Stomach smooth muscle (tissue), 2 donors: ENCODE data around the gene DAB2IP.
"Not testable (repeated sequence)": the region's sequence is repeated elsewhere in the genome, so short reads cannot be mapped to it uniquely, and the experiment has no call there.

Source experiments
- H3K27ac ChIP-seq: one replicate; pipeline ENCODE4 v1.7.0; 2013; ENCODE audit warnings: mild to moderate bottlenecking, low read length, inconsistent platforms
- H3K27me3 ChIP-seq, 2 donors: one replicate each; pipeline ENCODE4 v1.7.0; 2013; ENCODE audit warnings: low read length in 2 of 2; ENCODE audit not compliant: insufficient read depth in 2 of 2, control insufficient read depth in 1 of 2
- H3K36me3 ChIP-seq, 2 donors: one replicate each; pipeline ENCODE4 v1.7.0; 2013; ENCODE audit warnings: low read length in 2 of 2; ENCODE audit not compliant: control insufficient read depth in 2 of 2, insufficient read depth in 2 of 2
- H3K4me1 ChIP-seq: one replicate; pipeline ENCODE4 v1.7.0; 2013; ENCODE audit warnings: low read length; ENCODE audit not compliant: control insufficient read depth, insufficient read depth
- H3K4me3 ChIP-seq, 2 donors: one replicate each; pipeline ENCODE4 v1.7.0; 2013; ENCODE audit warnings: low read length in 2 of 2
- H3K9ac ChIP-seq, 2 donors: one replicate each; pipeline ENCODE4 v1.7.0; 2013; ENCODE audit warnings: low read length in 2 of 2, mild to moderate bottlenecking in 1 of 2
- H3K9me3 ChIP-seq, 2 donors: one replicate each; pipeline ENCODE4 v1.7.0; 2013; ENCODE audit warnings: low read length in 2 of 2; ENCODE audit not compliant: control insufficient read depth in 2 of 2
- donor health status: healthy.
- donor health status: Pancreatic carcinoma.

Gene DAB2IP

DNA sequence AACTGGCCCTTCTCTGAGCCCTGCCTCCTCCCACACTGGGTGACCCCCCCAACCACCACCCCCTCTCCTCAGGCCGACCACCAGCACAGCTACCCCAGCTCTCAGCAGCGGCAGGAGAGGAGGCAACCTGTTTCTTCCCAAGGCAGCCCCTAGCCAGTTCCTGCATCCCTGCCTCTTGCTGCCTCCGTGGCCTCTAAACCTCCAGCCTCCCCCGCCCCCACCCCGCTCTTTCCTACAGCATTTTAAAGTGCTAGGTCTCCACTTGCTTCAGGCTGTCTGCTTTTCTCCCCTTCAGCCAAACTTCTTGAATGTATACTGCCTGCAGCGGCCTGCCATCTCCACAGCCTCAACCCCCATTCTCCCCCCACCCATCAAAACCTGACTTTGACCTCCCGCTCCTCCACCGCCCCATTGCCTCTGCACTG lies 135.6 kb downstream of the DAB2IP start:
- Histone ChIP-seq H3K9me3 (no peaks in the 10 kb centered on the region), H3K27me3 (no peaks in the 10 kb centered on the region), H3K9ac (no peak overlapping the region), H3K4me3 (no peak overlapping the region), H3K4me1 (no peaks in the 10 kb centered on the region), H3K36me3 (peaks cover 11 to 15% of the 10 kb centered on the region in 2 donors), H3K27ac (no peak overlapping the region)

DNA sequence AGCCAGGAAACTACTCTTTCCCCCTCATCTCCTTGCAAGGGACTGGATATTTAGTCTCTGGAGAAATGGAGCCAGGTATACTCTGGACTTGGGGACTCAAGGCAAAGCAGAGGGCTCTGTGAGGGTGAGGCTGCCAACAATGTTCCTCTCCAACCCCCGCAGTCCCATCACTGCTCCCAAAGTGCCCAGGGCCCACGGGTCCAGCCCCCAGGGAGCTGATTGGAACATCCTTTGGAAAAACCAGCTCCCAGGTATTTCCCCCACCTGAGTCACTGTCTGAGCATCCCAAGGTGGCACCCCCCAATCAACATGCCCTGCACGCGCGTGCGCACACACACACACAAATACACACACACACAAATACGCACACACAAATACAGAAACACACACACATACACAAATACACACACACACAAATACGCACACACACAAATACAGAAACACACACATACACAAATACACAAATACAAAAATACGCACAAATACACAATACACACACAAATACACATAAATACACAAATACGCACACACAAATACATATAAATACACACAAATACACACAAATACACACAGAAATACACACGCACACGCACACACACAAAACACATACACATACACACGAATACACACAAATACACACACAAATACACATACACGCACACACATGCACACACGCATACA lies 137.4 kb downstream of the DAB2IP start:
- H3K4me3 ChIP-seq, result no peak overlapping the region
- H3K9me3 ChIP-seq, result no peaks in the 10 kb centered on the region
- no peaks in the 10 kb centered on the region for H3K27me3 ChIP-seq
- no peak overlapping the region for H3K9ac ChIP-seq
- H3K27ac ChIP-seq, result no peak overlapping the region
- H3K4me1 ChIP-seq, result no peaks in the 10 kb centered on the region
- H3K36me3 ChIP-seq, result peaks cover 6 to 7% of the 10 kb centered on the region in 2 donors

DNA sequence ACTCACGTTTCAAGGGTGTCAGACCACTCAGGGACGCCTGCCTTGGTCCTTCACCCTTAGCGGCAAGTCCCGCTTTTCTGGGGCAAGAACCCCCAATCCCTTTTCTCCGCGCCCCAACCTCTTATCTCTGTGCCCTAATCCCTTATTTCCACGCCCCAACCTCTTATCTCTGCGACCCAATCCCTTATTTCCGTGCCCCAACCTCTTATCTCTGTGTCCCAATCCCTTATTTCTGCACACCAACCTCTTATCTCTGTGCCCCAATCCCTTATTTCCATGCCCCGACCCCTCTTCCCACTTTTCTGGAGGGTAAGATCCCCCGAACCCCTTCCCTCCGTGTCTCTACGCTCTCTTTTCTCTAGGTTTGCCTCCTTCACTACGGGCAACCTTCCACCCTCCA lies 139.4 kb downstream of the DAB2IP start:
- Histone ChIP-seq H3K9me3 (no peaks in the 10 kb centered on the region), H3K27me3 (no peaks in the 10 kb centered on the region), H3K4me3 (no peak overlapping the region), H3K4me1 (no peaks in the 10 kb centered on the region), H3K9ac (no peak overlapping the region), H3K27ac (no peak overlapping the region), H3K36me3 (peaks cover 0 to 1% of the 10 kb centered on the region in 2 donors)

DNA sequence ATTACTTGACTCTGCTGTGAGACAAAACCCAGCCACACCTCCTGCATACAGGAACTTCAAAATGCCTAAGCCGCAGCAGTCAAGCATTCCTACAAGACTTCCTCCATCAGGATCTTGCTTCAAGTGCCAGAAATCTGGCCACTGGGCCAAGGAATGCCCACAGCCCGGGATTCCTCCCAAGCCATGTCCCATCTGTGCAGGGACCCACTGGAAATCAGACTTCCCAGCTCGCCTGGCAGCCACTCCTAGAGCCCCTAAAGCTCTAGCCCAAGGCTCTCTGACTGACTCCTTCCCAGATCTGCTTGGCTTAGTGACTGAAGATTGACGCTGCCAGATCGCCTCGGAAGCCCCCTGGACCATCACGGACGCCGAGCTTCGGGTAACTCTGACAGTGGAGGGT lies 141.0 kb downstream of the DAB2IP start:
- H3K4me3 ChIP-seq, H3K27ac ChIP-seq, H3K9me3 ChIP-seq, H3K4me1 ChIP-seq, H3K9ac ChIP-seq, H3K36me3 ChIP-seq, H3K27me3 ChIP-seq: not testable (repeated sequence)

DNA sequence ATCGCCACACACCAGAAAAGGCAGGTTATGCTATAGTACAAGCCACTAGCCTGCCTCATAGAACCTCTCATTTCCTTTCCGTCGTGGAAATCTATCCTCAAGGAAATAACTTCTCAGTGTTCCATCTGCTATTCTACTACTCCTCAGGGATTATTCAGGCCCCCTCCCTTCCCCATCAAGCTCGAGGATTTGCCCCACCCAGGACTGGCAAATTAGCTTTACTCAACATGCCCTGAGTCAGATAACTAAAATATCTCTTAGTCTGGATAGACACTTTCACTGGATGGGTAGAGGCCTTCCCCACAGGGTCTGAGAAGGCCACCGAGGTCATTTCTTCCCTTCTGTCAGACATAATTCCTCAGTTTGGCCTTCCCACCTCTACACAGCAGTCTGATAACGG lies 142.9 kb downstream of the DAB2IP start:
- H3K9me3 ChIP-seq, H3K4me1 ChIP-seq, H3K9ac ChIP-seq, H3K4me3 ChIP-seq, H3K27ac ChIP-seq, H3K27me3 ChIP-seq, H3K36me3 ChIP-seq: not testable (repeated sequence)

DNA sequence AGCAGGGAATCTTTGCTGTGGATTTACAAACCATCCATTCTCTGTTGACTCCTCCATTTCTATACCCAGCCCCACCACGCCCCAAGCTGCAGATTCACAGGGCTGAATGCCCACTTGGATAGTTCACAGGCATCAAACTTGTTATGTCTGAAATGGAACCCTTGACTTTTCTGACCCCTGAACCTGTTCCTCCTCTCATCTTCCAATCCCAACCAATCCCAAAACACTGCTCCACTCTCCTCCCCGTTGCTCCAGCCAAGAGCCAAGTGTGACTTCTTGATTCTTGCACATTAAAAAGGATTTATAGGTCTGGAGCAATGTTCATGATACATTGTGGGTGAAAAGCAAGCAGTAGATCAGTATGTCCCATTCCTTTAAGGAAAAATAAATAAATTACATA lies 145.6 kb downstream of the DAB2IP start:
- Histone ChIP-seq H3K4me1 (no peaks in the 10 kb centered on the region), H3K36me3 (no peaks in the 10 kb centered on the region), H3K4me3 (no peak overlapping the region), H3K27ac (no peak overlapping the region), H3K9ac (no peak overlapping the region), H3K9me3 (no peaks in the 10 kb centered on the region), H3K27me3 (no peaks in the 10 kb centered on the region)

DNA sequence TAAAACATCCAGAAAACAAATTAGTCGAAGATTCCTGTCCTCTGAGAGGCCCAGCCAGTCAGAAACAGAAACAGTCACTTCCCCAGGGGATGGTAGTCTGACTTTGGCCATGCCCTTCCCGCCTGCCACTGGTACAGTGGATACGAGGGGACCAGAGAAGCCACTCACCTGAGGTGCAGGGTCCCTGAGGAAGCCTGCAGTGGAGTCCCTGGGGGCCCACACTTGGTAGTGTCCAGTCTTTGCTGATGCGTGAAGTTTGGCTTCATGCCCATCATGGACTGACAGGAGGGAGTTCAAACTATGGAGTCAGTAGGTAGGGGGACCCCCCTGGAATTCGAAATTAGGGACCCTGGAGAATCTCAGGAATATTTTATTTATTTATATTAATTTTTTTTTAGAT lies 147.5 kb downstream of the DAB2IP start:
- no peaks in the 10 kb centered on the region for H3K27me3 ChIP-seq
- no peak overlapping the region for H3K4me3 ChIP-seq
- no peaks in the 10 kb centered on the region for H3K4me1 ChIP-seq
- H3K27ac ChIP-seq, result no peak overlapping the region
- H3K9me3 ChIP-seq, result no peaks in the 10 kb centered on the region
- H3K9ac ChIP-seq, result no peak overlapping the region
- no peaks in the 10 kb centered on the region for H3K36me3 ChIP-seq

DNA sequence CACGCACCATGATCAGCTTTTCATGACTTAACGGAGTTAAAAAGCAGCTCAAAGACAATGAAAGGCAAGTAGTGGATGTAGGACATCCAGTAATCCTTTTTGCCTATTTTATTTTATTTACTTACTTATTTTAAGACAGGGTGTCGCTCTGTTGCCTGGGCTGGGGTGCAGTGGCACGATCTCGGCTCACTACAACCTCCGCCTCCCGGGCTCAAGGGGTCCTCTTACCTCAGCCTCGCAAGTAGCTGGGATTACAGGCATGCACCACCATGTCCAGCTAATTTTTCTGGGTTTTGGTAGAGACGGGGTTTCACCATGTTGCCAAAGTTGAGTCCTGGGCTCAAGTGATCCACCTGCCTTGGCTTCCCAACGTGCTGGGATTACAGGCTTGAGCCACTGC lies 148.9 kb downstream of the DAB2IP start:
- Histone ChIP-seq H3K9me3 (peaks cover 0 to 3% of the 10 kb centered on the region in 2 donors), H3K36me3 (no peaks in the 10 kb centered on the region), H3K4me3 (no peak overlapping the region), H3K27me3 (no peaks in the 10 kb centered on the region), H3K9ac (no peak overlapping the region), H3K27ac (no peak overlapping the region), H3K4me1 (no peaks in the 10 kb centered on the region)

DNA sequence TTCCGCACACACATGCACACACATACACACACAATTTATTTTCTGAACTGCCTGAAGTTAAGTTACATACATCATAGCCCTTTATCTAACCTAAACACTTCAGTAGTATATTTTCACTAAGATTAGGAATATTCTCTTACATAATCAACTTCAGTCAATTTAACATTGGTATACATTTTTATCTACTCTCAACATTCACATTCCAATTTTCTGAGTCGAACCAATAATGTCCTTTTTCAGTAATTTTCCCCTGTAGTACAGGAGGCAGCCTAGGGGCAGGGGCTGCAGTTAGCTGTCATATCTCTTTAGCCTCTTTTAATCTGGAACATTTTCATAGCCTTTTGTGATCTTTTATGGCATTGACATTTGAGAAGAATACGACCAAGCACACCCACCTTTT lies 150.1 kb downstream of the DAB2IP start:
- no peak overlapping the region for H3K27ac ChIP-seq
- H3K9ac ChIP-seq, result no peak overlapping the region
- no peaks in the 10 kb centered on the region for H3K4me1 ChIP-seq
- H3K36me3 ChIP-seq, result no peaks in the 10 kb centered on the region
- H3K27me3 ChIP-seq, result no peaks in the 10 kb centered on the region
- peaks cover 0 to 3% of the 10 kb centered on the region in 2 donors for H3K9me3 ChIP-seq
- no peak overlapping the region for H3K4me3 ChIP-seq

DNA sequence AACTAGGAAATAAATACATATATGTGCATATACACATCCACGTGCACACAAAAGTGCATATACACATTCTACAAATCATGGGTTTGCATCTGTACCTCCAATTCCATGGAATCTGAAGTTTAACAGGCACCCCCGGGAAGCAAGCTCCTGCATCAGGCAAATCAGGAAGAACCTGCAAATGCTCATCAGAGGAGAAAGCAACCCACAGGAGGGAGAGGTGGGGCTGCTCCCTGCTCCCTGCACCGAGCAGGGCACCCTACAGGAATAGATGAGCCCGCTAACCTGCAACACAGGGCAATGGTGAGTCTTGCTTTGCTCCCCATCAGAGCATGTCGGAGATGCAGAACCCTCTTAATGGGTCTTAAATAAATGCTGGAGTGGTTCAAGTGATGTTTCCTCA lies 151.3 kb downstream of the DAB2IP start:
- Histone ChIP-seq H3K4me1 (no peaks in the 10 kb centered on the region), H3K4me3 (no peak overlapping the region), H3K27me3 (no peaks in the 10 kb centered on the region), H3K9me3 (peaks cover 0 to 3% of the 10 kb centered on the region in 2 donors), H3K36me3 (no peaks in the 10 kb centered on the region), H3K27ac (no peak overlapping the region), H3K9ac (no peak overlapping the region)

DNA sequence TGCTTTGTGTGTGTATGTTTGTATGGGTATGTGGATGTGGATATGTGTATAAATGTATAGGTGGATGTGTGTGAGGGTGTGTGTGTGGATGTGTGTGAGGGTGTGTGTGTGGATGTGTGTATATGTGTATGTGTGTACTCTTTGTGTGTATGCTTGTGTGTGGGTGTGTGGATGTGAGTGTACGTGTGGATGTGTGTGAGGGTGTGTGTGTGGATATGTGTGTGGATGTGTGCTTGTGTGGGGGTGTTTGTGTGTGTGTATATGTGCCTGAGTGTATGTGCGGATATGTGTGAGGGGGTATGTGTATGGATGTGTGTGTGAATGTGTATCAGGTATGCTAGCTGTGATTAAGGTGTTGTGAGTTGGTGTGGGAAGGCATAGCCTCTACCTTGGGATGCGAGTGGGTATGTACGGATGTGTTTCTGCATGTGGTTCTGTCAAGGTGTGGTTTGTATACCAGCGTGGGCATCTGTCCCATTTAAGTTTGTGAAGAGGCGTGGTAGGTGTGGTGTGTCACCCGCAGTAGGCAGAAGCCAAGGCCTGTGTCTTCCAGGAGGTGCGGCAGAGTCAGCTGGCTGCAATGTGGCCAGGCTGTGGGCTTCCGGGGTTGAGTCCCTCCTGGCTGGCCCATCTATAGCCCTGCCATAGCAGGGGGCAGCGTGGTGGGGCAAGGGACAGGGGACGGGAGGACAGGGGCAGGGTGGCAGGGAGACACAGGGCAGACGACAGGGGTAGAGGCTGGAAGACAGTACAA lies 155.8 kb downstream of the DAB2IP start:
- no peaks in the 10 kb centered on the region for H3K4me1 ChIP-seq
- H3K9ac ChIP-seq, result no peak overlapping the region
- H3K9me3 ChIP-seq, result peaks cover 0 to 3% of the 10 kb centered on the region in 2 donors
- H3K36me3 ChIP-seq, result no peaks in the 10 kb centered on the region
- H3K4me3 ChIP-seq, result no peak overlapping the region
- H3K27ac ChIP-seq, result no peak overlapping the region
- H3K27me3 ChIP-seq, result no peaks in the 10 kb centered on the region
